Measurements from ENCODE around the gene CDC42EP1. TPM values are rescaled to one million over a fixed set of nuclear protein-coding genes. Genes with fewer than 3 reads are reported as not detected.
A peak's percentile ranks its signal among the peaks of the same experiment; 100 is the strongest.

CDC42EP1 gene
- polyA plus RNA-seq (2011; rRNA removed): 19.1 and 36.3 TPM in 2 replicates
- 17.2 and 25.5 TPM in 2 replicates for polyA minus RNA-seq (2011; rRNA and poly(A)+ RNA removed)

- DNase-seq (ENCODE audit: low read depth): no peak
- TF ChIP-seq, protein P1, sequence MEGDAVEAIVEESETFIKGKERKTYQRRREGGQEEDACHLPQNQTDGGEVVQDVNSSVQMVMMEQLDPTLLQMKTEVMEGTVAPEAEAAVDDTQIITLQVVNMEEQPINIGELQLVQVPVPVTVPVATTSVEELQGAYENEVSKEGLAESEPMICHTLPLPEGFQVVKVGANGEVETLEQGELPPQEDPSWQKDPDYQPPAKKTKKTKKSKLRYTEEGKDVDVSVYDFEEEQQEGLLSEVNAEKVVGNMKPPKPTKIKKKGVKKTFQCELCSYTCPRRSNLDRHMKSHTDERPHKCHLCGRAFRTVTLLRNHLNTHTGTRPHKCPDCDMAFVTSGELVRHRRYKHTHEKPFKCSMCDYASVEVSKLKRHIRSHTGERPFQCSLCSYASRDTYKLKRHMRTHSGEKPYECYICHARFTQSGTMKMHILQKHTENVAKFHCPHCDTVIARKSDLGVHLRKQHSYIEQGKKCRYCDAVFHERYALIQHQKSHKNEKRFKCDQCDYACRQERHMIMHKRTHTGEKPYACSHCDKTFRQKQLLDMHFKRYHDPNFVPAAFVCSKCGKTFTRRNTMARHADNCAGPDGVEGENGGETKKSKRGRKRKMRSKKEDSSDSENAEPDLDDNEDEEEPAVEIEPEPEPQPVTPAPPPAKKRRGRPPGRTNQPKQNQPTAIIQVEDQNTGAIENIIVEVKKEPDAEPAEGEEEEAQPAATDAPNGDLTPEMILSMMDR (IDR thresholded peaks at IDR 0.05; ENCODE audit: insufficient read depth, low read depth, low read length): no peak
- no peaks in the 10 kb centered on the region for H3K27me3 ChIP-seq (ENCODE audit: control insufficient read depth, insufficient read depth, low read length)
- CTCF ChIA-PET: interaction anchor here (2.9 to 22.0 kb wide), 2 partner anchors 15 to 47 kb away, joined by 15 to 551 read pairs; partner anchors contain the start of gene GGA1
- H3K4me3 ChIP-seq (ENCODE audit: low read depth, low read length): peak within 1 kb of the TSS; percentile 83
- POLR2A ChIA-PET: interaction anchor here (0.6 to 1.0 kb wide), 7 partner anchors 9 to 1278 kb away, joined by 3 to 16 read pairs (median 7); no protein-coding TSS in a partner anchor
- peaks cover 6% of the 10 kb centered on the region; the same call in 1 of the 2 replicates for H3K36me3 ChIP-seq (ENCODE audit: control insufficient read depth, insufficient read depth, low read length)
Observed at GRCh38 chr22:37559901-37560607, at the start of gene CDC42EP1. Gene CDC42EP1 (plus strand): TSS chr22:37560480. CDS start chr22:37566350, 5,870 bp downstream.

DNA sequence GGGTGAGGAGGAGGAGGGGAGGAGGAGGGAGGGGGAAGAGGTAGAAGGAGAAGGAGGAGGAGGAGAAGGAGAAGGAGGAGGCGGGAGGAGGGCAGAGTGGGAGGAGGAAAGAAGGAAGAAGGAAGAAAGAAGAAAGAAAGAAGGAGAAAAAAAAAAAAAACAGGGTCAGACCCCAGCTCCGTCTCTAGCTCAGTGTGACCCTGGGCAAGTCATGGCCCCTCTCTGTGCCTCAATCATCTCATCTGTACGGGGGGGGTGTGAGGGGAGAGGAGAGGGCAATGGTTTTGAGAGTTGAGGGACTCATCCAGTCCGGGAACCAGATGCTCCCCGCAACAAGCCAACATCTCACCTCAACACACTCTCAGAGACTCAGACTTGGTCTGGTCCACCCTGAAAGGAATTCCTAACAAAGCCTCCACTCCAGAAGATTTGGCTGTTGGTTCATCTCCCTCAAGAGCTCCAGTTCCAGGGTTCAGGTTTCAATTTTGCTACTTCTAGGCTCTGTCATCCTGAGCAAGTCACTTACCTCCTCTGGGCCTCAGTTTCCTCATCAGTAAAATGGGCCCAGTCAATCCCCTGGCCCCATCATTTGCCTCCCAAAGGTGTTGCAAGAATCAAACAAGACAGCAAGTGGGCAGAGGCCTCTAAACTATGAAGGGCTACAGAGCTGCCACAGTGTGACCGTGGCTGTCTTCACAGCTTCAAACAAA, 48.7 kb upstream of the CDC42EP1 start:
- Histone ChIP-seq H3K36me3 (ENCODE audit: control insufficient read depth, insufficient read depth, low read length) (0 out of 2 replicates have a peak, but pooled peaks cover 1% of the 10 kb centered on the region), H3K27me3 (ENCODE audit: control insufficient read depth, insufficient read depth, low read length) (no peaks in the 10 kb centered on the region), H3K4me3 (ENCODE audit: low read depth, low read length) (no peak overlapping the region)
- ChIA-PET CTCF (interaction anchor here (1.1 to 2.2 kb wide), 3 partner anchors 12 to 132 kb away, joined by 5 to 12 read pairs (median 5); no protein-coding TSS in a partner anchor), POLR2A (no interaction called here)
- no peak for DNase-seq (ENCODE audit: low read depth)
- TF ChIP-seq, protein P1 (IDR thresholded peaks at IDR 0.05; ENCODE audit: insufficient read depth, low read depth, low read length): no peak

- Histone ChIP-seq H3K27me3 (ENCODE audit: control insufficient read depth, insufficient read depth, low read length) (no peaks in the 10 kb centered on the region), H3K36me3 (ENCODE audit: control insufficient read depth, insufficient read depth, low read length) (no peaks in the 10 kb centered on the region), H3K4me3 (ENCODE audit: low read depth, low read length) (no peak overlapping the region)
- DNase-seq (ENCODE audit: low read depth): no peak
- ChIA-PET POLR2A (interaction anchor here (0.6 kb wide), 1 partner anchor 45 kb away, joined by 14 read pairs; no protein-coding TSS in a partner anchor), CTCF (no interaction called here)
- TF ChIP-seq, protein P1 (IDR thresholded peaks at IDR 0.05; ENCODE audit: insufficient read depth, low read depth, low read length): no peak
Observed at GRCh38 chr22:37514526-37515051, 45.7 kb upstream of the CDC42EP1 start.

DNA sequence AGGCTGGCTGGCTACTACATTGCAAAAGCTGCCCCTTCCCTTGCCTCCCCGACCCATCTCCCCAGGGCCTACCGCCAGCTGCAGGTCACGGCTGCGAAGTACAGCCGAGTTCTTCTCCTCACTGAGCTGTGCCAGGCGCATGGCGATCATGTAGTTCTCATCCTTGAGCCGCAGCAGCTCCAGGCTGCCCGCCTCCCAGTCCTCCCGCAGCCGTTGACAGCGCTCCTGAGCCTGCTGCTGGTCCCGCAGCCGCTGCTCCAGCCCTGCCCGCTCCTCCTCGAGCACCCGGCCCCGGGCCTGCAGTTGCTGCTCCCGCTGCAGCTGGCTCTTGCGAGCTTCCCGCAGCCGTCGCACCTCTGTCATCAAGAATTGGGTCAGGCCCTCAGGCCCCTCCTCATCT, 44.4 kb upstream of the CDC42EP1 start:
- TF ChIP-seq, protein P1 (IDR thresholded peaks at IDR 0.05; ENCODE audit: insufficient read depth, low read depth, low read length): no peak
- ChIA-PET POLR2A (no interaction called here), CTCF (interaction anchor here (0.7 kb wide), 1 partner anchor 11 kb away, joined by 3 read pairs; no protein-coding TSS in a partner anchor)
- Histone ChIP-seq H3K4me3 (ENCODE audit: low read depth, low read length) (no peak overlapping the region), H3K36me3 (ENCODE audit: control insufficient read depth, insufficient read depth, low read length) (no peaks in the 10 kb centered on the region), H3K27me3 (ENCODE audit: control insufficient read depth, insufficient read depth, low read length) (no peaks in the 10 kb centered on the region)
- DNase-seq (ENCODE audit: low read depth): no peak

- H3K4me3 ChIP-seq (ENCODE audit: low read depth, low read length): no peak overlapping the region
- no peaks in the 10 kb centered on the region for H3K27me3 ChIP-seq (ENCODE audit: control insufficient read depth, insufficient read depth, low read length)
- no peak for DNase-seq (ENCODE audit: low read depth)
- ChIA-PET CTCF (interaction anchor here (0.7 kb wide), 1 partner anchor 11 kb away, joined by 3 read pairs; no protein-coding TSS in a partner anchor), POLR2A (no interaction called here)
- H3K36me3 ChIP-seq (ENCODE audit: control insufficient read depth, insufficient read depth, low read length): no peaks in the 10 kb centered on the region
- TF ChIP-seq, protein P1 (IDR thresholded peaks at IDR 0.05; ENCODE audit: insufficient read depth, low read depth, low read length): no peak
Observed at GRCh38 chr22:37516456-37516855, 43.8 kb upstream of the CDC42EP1 start.

All from BJ (cell line).